ENCODE measurements around the gene SLC49A3. TPM values are rescaled to one million over a fixed set of nuclear protein-coding genes. Genes with fewer than 3 reads are reported as not detected.
A peak's percentile ranks its signal among the peaks of the same experiment; 100 is the strongest.

The SLC49A3 gene
- polyA plus RNA-seq, 1 experiment, result 2.8 TPM

- no peaks in the 10 kb centered on the region for H3K27me3 ChIP-seq (ENCODE audit: control insufficient read depth, insufficient read depth, low read length)
- H3K36me3 ChIP-seq (ENCODE audit: control insufficient read depth, insufficient read depth, low read length), result peaks cover 10% of the 10 kb centered on the region
- TF ChIP-seq CTCF (IDR thresholded peaks at IDR 0.05; ENCODE audit: insufficient read depth, low read depth, low read length), result no peak
- no peak for DNase-seq (ENCODE audit: low read depth)
- H3K4me3 ChIP-seq (ENCODE audit: low read depth, low read length), result no peak overlapping the region
- ChIA-PET POLR2A (no interaction called here), CTCF (interaction anchor here (0.6 to 4.3 kb wide), 2 partner anchors 8 to 377 kb away, joined by 3 to 22 read pairs; no protein-coding TSS in a partner anchor)
Measured at GRCh38 chr4:675980-676870, 12.7 kb downstream of the SLC49A3 start.

DNA sequence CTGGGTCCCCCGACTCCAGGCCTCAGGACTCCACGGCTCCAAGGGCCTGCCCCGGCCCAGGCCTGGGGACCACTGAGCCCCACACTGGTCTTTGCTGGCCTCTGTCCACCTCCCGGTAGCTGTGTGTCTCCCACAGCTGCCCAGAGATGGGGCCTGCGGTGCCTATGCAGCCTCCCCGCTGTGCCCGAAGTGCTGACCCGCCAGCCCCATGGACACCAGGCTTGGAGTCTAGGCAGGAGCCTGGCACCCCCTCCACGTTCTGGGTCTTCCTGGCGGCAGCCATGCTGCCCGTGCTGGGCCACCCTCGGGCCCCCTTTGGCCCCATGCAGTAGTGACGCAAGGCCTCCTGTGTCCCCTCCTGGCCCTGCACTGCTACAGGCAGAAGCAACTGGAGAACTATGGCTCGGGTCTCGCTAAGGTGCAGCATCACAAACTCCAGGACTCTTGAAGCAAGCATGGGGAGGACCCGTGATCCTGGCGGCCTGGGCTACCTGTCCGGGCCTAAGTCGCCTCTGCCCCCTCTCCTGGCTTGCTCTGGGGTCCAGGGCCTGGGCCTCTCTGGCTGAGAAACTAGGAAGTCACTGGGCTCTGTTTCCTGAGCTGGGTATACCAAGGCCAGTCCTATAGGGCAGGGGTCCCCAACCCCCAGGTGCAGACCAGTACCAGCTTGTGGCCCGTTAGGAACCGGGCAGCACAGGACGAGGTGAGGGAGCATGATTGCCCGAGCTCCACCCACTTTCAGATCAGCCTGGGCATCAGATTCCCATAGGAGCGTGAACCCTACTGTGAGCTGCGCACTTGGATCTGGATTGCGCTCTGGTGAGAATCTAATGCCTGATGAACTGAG lies 13.7 kb downstream of the SLC49A3 start:
- no peak for TF ChIP-seq CTCF (IDR thresholded peaks at IDR 0.05; ENCODE audit: insufficient read depth, low read depth, low read length)
- DNase-seq (ENCODE audit: low read depth), result no peak
- ChIA-PET POLR2A (no interaction called here), CTCF (interaction anchor here (0.6 to 4.3 kb wide), 4 partner anchors 9 to 378 kb away, joined by 3 to 22 read pairs (median 4); no protein-coding TSS in a partner anchor)
- H3K36me3 ChIP-seq (ENCODE audit: control insufficient read depth, insufficient read depth, low read length), result peaks cover 12% of the 10 kb centered on the region
- H3K27me3 ChIP-seq (ENCODE audit: control insufficient read depth, insufficient read depth, low read length), result no peaks in the 10 kb centered on the region
- peak overlapping the region; percentile 89 for H3K4me3 ChIP-seq (ENCODE audit: low read depth, low read length)

DNA sequence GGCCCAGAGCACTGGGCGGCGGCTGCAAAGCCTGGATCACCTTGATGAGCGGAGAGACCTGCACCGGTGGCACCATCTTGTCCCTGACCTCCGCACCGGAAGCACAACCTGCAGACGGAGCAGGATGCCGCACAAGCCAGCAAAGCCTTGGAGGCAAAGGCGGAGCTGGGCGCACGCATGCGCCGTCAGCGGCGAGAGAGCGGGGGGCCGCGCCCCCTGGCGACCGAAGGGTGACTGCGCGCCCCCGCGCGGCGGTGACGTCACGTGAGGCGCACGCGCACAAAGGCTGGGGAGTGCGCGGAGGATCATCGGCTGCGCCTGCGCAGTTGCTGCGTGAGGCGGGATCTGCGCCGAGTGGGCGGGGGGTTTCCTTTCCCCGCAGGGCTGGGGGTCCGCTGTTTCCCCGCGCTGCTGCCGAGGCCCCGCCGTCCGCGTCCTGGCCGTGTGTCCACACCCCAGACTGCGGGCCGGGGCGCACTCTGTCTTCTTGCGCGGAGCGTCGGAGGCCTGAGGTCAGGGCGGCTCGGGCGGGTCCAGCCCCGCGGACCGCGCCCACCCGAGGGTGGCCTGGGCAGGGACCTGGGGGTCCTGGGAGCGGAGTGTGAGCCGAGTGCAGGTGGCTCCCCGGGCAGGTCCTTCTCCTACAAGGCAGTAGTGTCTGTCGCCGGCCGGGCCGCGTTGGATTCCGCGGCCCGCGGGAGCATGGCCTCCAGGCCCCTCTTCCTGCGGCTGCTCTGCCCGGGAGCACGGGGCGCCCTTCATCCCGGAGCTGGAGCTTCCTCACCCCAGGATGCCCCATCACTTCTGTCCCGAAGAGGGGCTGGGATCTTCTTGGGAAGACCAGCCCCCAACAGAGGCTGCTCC lies 14.5 kb downstream of the SLC49A3 start, which contains the start of the genes ATP5ME and MYL5:
TSS of gene ATP5ME (minus strand) at position 105 of the 864 bp plus-strand sequence. CDS start at position 76, 29 bp downstream.
TSS of gene MYL5 (plus strand) at position 371 of the 864 bp plus-strand sequence. CDS start 3,485 bp downstream, outside the sequence.
- H3K27me3 ChIP-seq (ENCODE audit: control insufficient read depth, insufficient read depth, low read length), result no peaks in the 10 kb centered on the region
- H3K4me3 ChIP-seq (ENCODE audit: low read depth, low read length), result peak within 1 kb of the TSS; percentile 89
- ChIA-PET CTCF (interaction anchor here (0.6 to 4.3 kb wide), 6 partner anchors 9 to 25 kb away, joined by 3 to 22 read pairs (median 4); no protein-coding TSS in a partner anchor), POLR2A (no interaction called here)
- peak; percentile 63 for TF ChIP-seq CTCF (IDR thresholded peaks at IDR 0.05; ENCODE audit: insufficient read depth, low read depth, low read length)
- DNase-seq (ENCODE audit: low read depth), result peak; percentile 83
- H3K36me3 ChIP-seq (ENCODE audit: control insufficient read depth, insufficient read depth, low read length), result peaks cover 12% of the 10 kb centered on the region

- POLR2A ChIA-PET, result no interaction called here
Measured at GRCh38 chr4:673349-674091, 15.4 kb downstream of the SLC49A3 start.

More at GRCh38 chr4:673349-674091, 15.4 kb downstream of the SLC49A3 start:
- CTCF ChIA-PET, result interaction anchor here (1.0 to 4.3 kb wide), 4 partner anchors 8 to 24 kb away, joined by 3 to 22 read pairs (median 6); no protein-coding TSS in a partner anchor
- Histone ChIP-seq H3K27me3 (ENCODE audit: control insufficient read depth, insufficient read depth, low read length) (no peaks in the 10 kb centered on the region), H3K36me3 (ENCODE audit: control insufficient read depth, insufficient read depth, low read length) (peaks cover 12% of the 10 kb centered on the region), H3K4me3 (ENCODE audit: low read depth, low read length) (peak overlapping the region; percentile 89)
- TF ChIP-seq CTCF (IDR thresholded peaks at IDR 0.05; ENCODE audit: insufficient read depth, low read depth, low read length), result no peak
- no peak for DNase-seq (ENCODE audit: low read depth)
